SK-N-SH (cell line): ENCODE data around the gene HOXA10. TPM values are rescaled to one million over a fixed set of nuclear protein-coding genes. Genes with fewer than 3 reads are reported as not detected.

Experiments used
- CTCF ChIA-PET: fragments of 300-600, 350-600 bp; formaldehyde crosslinking; extraction: SDS; loops from one replicate; lab custom pipeline; 2021; lab: Yijun Ruan, JAX
- POLR2A ChIA-PET: fragments of 350-600 bp; sonication (Branson Sonifier 250); formaldehyde crosslinking; extraction: SDS; loops from one replicate; lab custom pipeline; 2020; ENCODE audit warnings: antibody characterized with exemption, inconsistent platforms; lab: Yijun Ruan, JAX
- DNase-seq: peaks from one replicate; pipeline ENCODE4 v3.0.0; 2012
- H2AFZ ChIP-seq: fragments of 200-600 bp; sonication (generic); 2 replicates; pipeline ENCODE4 v1.8.1; 2016; ENCODE audit warnings: antibody characterized with exemption, mild to moderate bottlenecking, low read depth
- H3F3A ChIP-seq: fragments of 200-600 bp; sonication (generic); replicated peaks from 2 replicates; pipeline ENCODE3; 2016; ENCODE audit warnings: antibody characterized with exemption, mild to moderate bottlenecking; ENCODE audit not compliant: insufficient read depth
- H3K27ac ChIP-seq, 2 experiments: fragments of 200-500 bp in 1 of 2; fragments of 200-600 bp in 1 of 2; sonication (Bioruptor generic) in 1 of 2; sonication (generic), shearing (Covaris generic) in 1 of 2; 2 replicates each; pipeline versions ENCODE4 v1.5.1 to v1.6.1; 2014 to 2016; ENCODE audit warnings: low read depth in 2 of 2, inconsistent platforms in 1 of 2, low read length in 1 of 2, mild to moderate bottlenecking in 1 of 2, mixed read lengths in 1 of 2
- H3K27me3 ChIP-seq: fragments of 200-600 bp; sonication (generic), shearing (Covaris generic); 2 replicates; pipeline ENCODE4 v1.6.1; 2016; ENCODE audit warnings: mixed run types; ENCODE audit not compliant: insufficient read depth
- H3K36me3 ChIP-seq, 2 experiments: fragments of 200-500 bp in 1 of 2; fragments of 200-600 bp in 1 of 2; sonication (Bioruptor generic) in 1 of 2; sonication (generic) in 1 of 2; replicated peaks in 1 of 2; 2 replicates each; pipeline versions ENCODE3 to v1.5.1; 2014 to 2016; ENCODE audit warnings: low read length in 1 of 2, mild to moderate bottlenecking in 1 of 2; ENCODE audit not compliant: insufficient read depth in 2 of 2, control insufficient read depth in 1 of 2
- H3K4me1 ChIP-seq, 2 experiments: fragments of 200-500 bp in 1 of 2; fragments of 200-600 bp in 1 of 2; sonication (Bioruptor generic) in 1 of 2; sonication (generic), shearing (Covaris generic) in 1 of 2; 2 replicates each; pipeline versions ENCODE4 v1.5.1 to v1.6.1; 2014 to 2016; ENCODE audit warnings: low read depth in 1 of 2, low read length in 1 of 2, mixed run types in 1 of 2; ENCODE audit not compliant: insufficient read depth in 2 of 2, control insufficient read depth in 1 of 2
- H3K4me2 ChIP-seq: fragments of 200-600 bp; sonication (generic), shearing (Covaris generic); 2 replicates; pipeline ENCODE4 v1.6.1; 2017; ENCODE audit warnings: mixed run types
- H3K4me3 ChIP-seq, 2 experiments: fragments of 200-500 bp in 1 of 2; fragments of 200-600 bp in 1 of 2; sonication (Bioruptor generic) in 1 of 2; sonication (generic), shearing (Covaris generic) in 1 of 2; 2 replicates each; pipeline versions ENCODE4 v1.5.1 to v1.8.1; 2014 to 2016; ENCODE audit warnings: low read depth in 2 of 2, inconsistent platforms in 1 of 2, low read length in 1 of 2, mild to moderate bottlenecking in 1 of 2, mixed read lengths in 1 of 2, moderate library complexity in 1 of 2
- H3K79me2 ChIP-seq: fragments of 200-600 bp; sonication (generic); 2 replicates; pipeline ENCODE4 v1.8.1; 2017; ENCODE audit warnings: mild to moderate bottlenecking; ENCODE audit not compliant: insufficient read depth
- H3K9ac ChIP-seq: fragments of 200-600 bp; sonication (generic); 2 replicates; pipeline ENCODE4 v1.6.1; 2017; ENCODE audit warnings: mixed run types
- H3K9me2 ChIP-seq: fragments of 200-600 bp; sonication (generic); 2 replicates; pipeline ENCODE4 v1.6.1; 2017; ENCODE audit warnings: mixed run types
- H3K9me3 ChIP-seq: fragments of 200-600 bp; sonication (generic); 2 replicates; pipeline ENCODE4 v1.6.1; 2017; ENCODE audit warnings: mixed run types, mild to moderate bottlenecking, moderate library complexity
- H4K20me1 ChIP-seq: fragments of 200-600 bp; sonication (generic); 2 replicates; pipeline ENCODE4 v1.6.1; 2017; ENCODE audit warnings: mild to moderate bottlenecking, mixed run types; ENCODE audit not compliant: insufficient read depth
- CHD2 ChIP-seq: fragments of 150-350 bp; IDR thresholded peaks from 2 replicates; pipeline ENCODE4 v1.6.1; 2018; ENCODE audit warnings: low read length; ENCODE audit not compliant: partially characterized antibody
- FOSL2 ChIP-seq: IDR thresholded peaks from 2 replicates; pipeline ENCODE4 v1.4.0; 2012; ENCODE audit warnings: low read depth, mild to moderate bottlenecking, moderate library complexity, borderline replicate concordance
- FOXJ3 ChIP-seq: sonication (generic); formaldehyde crosslinking; IDR thresholded peaks from 2 replicates; pipeline ENCODE4 v1.5.1; 2020; ENCODE audit warnings: mild to moderate bottlenecking, missing genetic modification reagents
- FOXM1 ChIP-seq: IDR thresholded peaks from 2 replicates; pipeline ENCODE4 v1.4.0; 2012; ENCODE audit warnings: low read depth, mild to moderate bottlenecking
- GABPA ChIP-seq: IDR thresholded peaks from 2 replicates; pipeline ENCODE4 v1.4.0; 2012; ENCODE audit warnings: low read depth, mild to moderate bottlenecking
- IRF3 ChIP-seq: fragments of 150-350 bp; IDR thresholded peaks from 2 replicates; pipeline ENCODE4 v1.6.1; 2016; ENCODE audit warnings: mild to moderate bottlenecking, low read depth, low read length
- MAX ChIP-seq: IDR thresholded peaks from 2 replicates; pipeline ENCODE4 v1.4.0; 2012; ENCODE audit warnings: low read depth
- MEF2A ChIP-seq: IDR thresholded peaks from 2 replicates; pipeline ENCODE4 v1.4.0; 2012; ENCODE audit warnings: low read depth, borderline replicate concordance
- MXI1 ChIP-seq: IDR thresholded peaks from 2 replicates; pipeline ENCODE4 v1.6.1; 2012; ENCODE audit warnings: mild to moderate bottlenecking, low read depth, low read length, improper control_type of control experiment
- NFIC ChIP-seq: IDR thresholded peaks from 2 replicates; pipeline ENCODE4 v1.4.0; 2012; ENCODE audit warnings: borderline replicate concordance
- NRF1 ChIP-seq: IDR thresholded peaks from 2 replicates; pipeline ENCODE4 v1.6.1; 2012; ENCODE audit warnings: low read depth, mild to moderate bottlenecking, low read length
- POLR2AphosphoS5 ChIP-seq: IDR thresholded peaks from 2 replicates; pipeline ENCODE4 v1.6.1; 2012; ENCODE audit warnings: low read depth, low read length
- RCOR1 ChIP-seq: fragments of 150-350 bp; IDR thresholded peaks from 2 replicates; pipeline ENCODE4 v1.6.1; 2017; ENCODE audit warnings: antibody characterized with exemption, low read length
- SMC3 ChIP-seq: IDR thresholded peaks from 2 replicates; pipeline ENCODE4 v1.6.1; 2012; ENCODE audit warnings: low read depth, low read length, improper control_type of control experiment
- TCF12 ChIP-seq: IDR thresholded peaks from 2 replicates; pipeline ENCODE4 v1.4.0; 2012
- USF1 ChIP-seq: IDR thresholded peaks from 2 replicates; pipeline ENCODE4 v1.4.0; 2012; ENCODE audit warnings: low read depth, borderline replicate concordance
- USF2 ChIP-seq: fragments of 150-350 bp; IDR thresholded peaks from 2 replicates; pipeline ENCODE4 v1.6.1; 2017; ENCODE audit warnings: antibody characterized with exemption, low read length, low read depth, borderline replicate concordance
- YY1 ChIP-seq: IDR thresholded peaks from 2 replicates; pipeline ENCODE4 v1.4.0; 2012; ENCODE audit warnings: low read depth, mild to moderate bottlenecking
- ZBTB33 ChIP-seq: IDR thresholded peaks from 2 replicates; pipeline ENCODE4 v1.4.0; 2012; ENCODE audit warnings: low read depth, borderline replicate concordance
- WGBS: methylation state at CpG from one replicate; pipeline ENCODE4 v1.1.6; 2017; ENCODE audit warnings: low lambda C conversion rate; 5-methylcytosine and 5-hydroxymethylcytosine counted together
- polyA plus RNA-seq, 3 experiments: library from polyadenylated mRNA; depleted of rRNA; stranded (reverse); fragments of >200 nt; gene quantifications; 2 replicates each; pipeline ENCODE4 v1.2.3, GENCODE V29; 2012

The HOXA10 gene
- polyA plus RNA-seq, 1 of the 3 experiments (the other 2 are of a cell fraction): not detected

- H3K4me2 ChIP-seq: no peak overlapping the region
- ChIA-PET POLR2A (no interaction called here), CTCF (interaction anchor here (0.7 to 10.9 kb wide), 10 partner anchors 11 to 778 kb away, joined by 3 to 270 read pairs (median 4); partner anchors contain the start of genes HOXA10 and HOXA7)
- DNase-seq: peak; percentile 36
- H4K20me1 ChIP-seq: no peaks in the 10 kb centered on the region
- no peak overlapping the region for H3K9ac ChIP-seq
- no peaks in the 10 kb centered on the region for H3F3A ChIP-seq
- H3K79me2 ChIP-seq: no peaks in the 10 kb centered on the region
- H3K4me3 ChIP-seq: no peak overlapping the region
- no peaks in the 10 kb centered on the region for H3K36me3 ChIP-seq
- 19% methylated on average over 26 of the region's 28 CpGs for WGBS
- peaks cover 12 to 18% of the 10 kb centered on the region in 2 experiments; a peak in 1 of 4 replicates for H3K4me1 ChIP-seq
- H3K27me3 ChIP-seq: peaks cover 100% of the 10 kb centered on the region
- H3K9me3 ChIP-seq: no peaks in the 10 kb centered on the region
- H3K9me2 ChIP-seq: no peaks in the 10 kb centered on the region
- no peak overlapping the region for H2AFZ ChIP-seq
- TF ChIP-seq USF1 (no peak), SMC3 (no peak), NFIC (no peak), RCOR1 (no peak)
- H3K27ac ChIP-seq: no peak overlapping the region
These were observed 25.9 kb downstream of the HOXA10 start for GRCh38 chr7:27148031-27148755.

GRCh38 chr7:27147199-27148030 lies 26.7 kb downstream of the HOXA10 start, which contains the start of gene HOXA6:
HOXA6 (minus strand) TSS chr7:27147774; CDS start chr7:27147749, 25 bp downstream.
- H2AFZ ChIP-seq: no peak within 1 kb of the TSS
- ChIA-PET CTCF (interaction anchor here (0.5 to 10.9 kb wide), 5 partner anchors 12 to 479 kb away, joined by 3 to 270 read pairs (median 29); partner anchors contain the start of gene HOXA7), POLR2A (no interaction called here)
- no peaks in the 10 kb centered on the region for H3K36me3 ChIP-seq
- WGBS: 29% methylated on average over 48 of the region's 63 CpGs
- H3K4me2 ChIP-seq: no peak within 1 kb of the TSS
- H3K9ac ChIP-seq: no peak within 1 kb of the TSS
- no peaks in the 10 kb centered on the region for H3K79me2 ChIP-seq
- peaks cover 12 to 20% of the 10 kb centered on the region in 2 experiments; a peak in 1 of 4 replicates for H3K4me1 ChIP-seq
- H3K27me3 ChIP-seq: peaks cover 100% of the 10 kb centered on the region
- DNase-seq: peak; percentile 47
- H3K9me3 ChIP-seq: no peaks in the 10 kb centered on the region
- no peaks in the 10 kb centered on the region for H3F3A ChIP-seq
- no peaks in the 10 kb centered on the region for H3K9me2 ChIP-seq
- no peak within 1 kb of the TSS for H3K27ac ChIP-seq
- no peaks in the 10 kb centered on the region for H4K20me1 ChIP-seq
- H3K4me3 ChIP-seq: no peak within 1 kb of the TSS
- TF ChIP-seq TCF12: no peak
- no peak for TF ChIP-seq YY1
- TF ChIP-seq RCOR1: no peak
- TF ChIP-seq FOSL2: no peak
- TF ChIP-seq MAX: no peak
- TF ChIP-seq IRF3: no peak
- no peak for TF ChIP-seq GABPA
- no peak for TF ChIP-seq MXI1
- TF ChIP-seq ZBTB33: no peak
- no peak for TF ChIP-seq POLR2AphosphoS5
- no peak for TF ChIP-seq FOXJ3 (CRISPR knock-in tag)
- no peak for TF ChIP-seq CHD2
- no peak for TF ChIP-seq NRF1
- no peak for TF ChIP-seq USF2
- TF ChIP-seq FOXM1: no peak
- no peak for TF ChIP-seq MEF2A
